IPS-11a (cell line): ENCODE results near the gene KDM1B.
"Not testable (repeated sequence)": the region's sequence is repeated elsewhere in the genome, so short reads cannot be mapped to it uniquely, and the experiment has no call there.

Experiments
- H3K4me3 ChIP-seq: one replicate; pipeline ENCODE4 v1.5.1; 2013; ENCODE audit warnings: low read depth, low read length, control low read depth

Gene KDM1B

DNA sequence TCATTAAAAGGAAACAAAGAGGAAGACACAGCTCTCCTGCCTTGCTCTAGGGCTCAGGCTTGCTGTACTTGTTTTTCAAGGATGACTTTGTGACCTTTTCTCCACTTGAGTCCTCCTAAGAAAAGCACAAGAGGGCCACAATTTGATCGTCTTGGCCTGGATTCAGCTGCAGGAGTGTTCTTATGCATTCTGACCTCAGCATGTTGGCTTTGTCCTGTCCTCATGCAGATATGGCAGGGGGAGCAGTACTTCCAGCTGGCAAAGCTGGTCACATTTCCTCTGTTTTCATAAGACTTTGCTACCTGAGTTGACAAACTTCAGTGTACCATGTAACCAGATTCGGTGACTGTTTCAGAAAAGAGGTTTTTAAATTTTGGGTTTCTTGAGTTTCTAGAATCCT is 30.8 kb downstream of the KDM1B start:
- H3K4me3 ChIP-seq: no peak overlapping the region

DNA sequence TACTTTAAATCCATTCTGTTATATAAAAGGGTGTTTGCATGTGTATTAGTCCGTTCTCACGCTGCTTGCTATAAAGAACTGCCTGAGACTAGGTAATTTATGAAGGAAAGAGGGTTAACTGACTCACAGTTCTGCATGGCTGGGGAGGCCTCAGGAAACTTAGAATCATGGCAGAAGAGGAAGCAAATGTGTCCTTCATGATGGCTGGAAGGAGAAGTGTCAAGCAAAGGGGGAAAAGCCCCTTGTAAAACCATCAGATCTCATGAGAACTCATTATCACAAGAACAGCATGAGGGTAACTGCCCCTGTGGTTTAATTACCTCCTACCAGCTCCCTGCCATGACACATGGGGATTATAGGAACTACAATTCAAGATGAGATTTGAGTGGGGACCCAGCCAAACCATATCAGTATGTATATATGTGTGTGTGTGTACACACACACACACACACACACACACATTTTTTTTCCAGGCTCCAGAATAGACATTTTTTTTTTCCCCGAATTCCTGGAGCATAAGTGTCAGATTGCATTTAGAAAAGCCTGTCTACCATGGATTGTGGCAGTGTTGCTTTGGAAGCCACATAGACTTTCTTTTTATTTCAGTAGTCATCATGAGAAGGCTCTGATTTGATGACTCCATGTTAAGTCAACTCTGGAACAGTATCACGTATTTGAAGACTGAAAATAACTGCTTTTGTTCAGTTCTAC is 31.5 kb downstream of the KDM1B start:
- H3K4me3 ChIP-seq: no peak overlapping the region

DNA sequence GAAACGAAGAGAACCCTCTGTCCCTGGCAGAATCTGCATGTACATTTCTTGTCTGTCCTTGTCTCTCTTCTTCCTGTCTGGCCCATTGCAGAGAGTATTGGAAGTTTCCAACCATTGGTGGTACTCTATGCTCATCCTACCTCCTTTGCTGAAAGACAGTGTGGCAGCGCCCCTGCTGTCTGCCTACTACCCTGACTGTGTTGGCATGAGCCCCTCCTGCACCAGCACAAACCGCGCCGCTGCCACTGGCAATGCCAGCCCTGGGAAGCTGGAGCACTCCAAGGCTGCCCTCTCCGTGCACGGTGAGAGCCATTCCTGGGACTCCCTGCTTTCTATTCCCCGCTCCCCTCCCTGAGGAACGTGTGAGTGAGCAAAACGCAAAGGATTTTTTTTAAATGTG is 32.5 kb downstream of the KDM1B start:
- H3K4me3 ChIP-seq: no peak overlapping the region

DNA sequence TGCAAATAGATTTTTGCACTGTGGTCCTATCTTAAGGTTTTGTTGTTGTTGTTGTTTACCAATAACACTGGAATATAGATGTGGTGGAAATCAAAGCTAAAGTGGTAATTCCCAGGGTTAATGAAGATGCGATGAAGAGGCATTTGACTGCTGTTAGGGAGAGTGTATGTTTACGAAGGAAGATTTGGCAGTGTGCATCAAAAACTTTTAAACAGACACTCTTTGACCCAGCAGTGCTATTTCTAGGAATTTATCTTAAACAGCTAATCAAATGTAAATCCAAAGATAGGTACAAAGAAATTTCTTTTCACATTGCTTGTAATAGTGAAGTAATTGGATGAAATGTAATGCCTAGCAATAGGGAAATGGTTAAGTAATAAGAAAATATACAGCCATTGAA is 34.0 kb downstream of the KDM1B start:
- H3K4me3 ChIP-seq: no peak overlapping the region

DNA sequence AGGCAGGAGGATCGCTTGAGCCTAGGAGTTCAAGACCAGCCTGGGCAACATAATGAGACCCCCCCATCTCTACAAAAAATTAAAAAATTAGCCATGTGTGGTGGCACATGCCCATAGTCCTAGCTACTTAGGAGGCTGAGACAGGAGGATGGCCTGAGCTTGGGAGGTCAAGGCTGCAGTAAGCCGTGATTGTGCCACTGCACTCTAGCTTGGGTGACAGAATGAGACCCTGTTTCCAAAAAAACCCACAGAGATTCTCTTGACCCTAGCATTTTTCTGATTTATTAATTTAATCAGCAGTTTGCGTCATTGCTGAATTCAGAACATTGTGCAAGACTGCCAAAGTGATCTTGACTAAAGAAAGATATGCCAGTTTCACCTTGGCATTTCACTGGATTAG is 36.8 kb downstream of the KDM1B start:
- H3K4me3 ChIP-seq: no peak overlapping the region

DNA sequence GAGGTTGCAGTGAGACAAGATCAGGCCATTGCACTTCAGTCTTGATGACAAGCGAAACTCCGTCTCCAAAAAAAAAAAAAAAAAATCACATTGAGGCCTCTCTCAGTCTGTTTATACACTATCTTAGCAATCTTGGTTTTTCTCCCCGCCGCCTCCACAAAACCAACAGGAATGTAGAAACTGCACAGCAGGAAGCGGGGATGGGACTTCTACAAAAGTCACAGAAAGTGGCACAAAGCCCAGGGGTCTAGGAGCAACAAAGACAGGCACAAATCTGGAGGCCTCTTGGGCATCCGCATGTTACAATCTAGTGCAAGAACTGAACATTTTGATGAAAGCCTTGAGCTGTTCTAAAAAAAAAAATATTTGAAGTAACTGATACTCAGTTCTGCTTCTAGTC is 48.6 kb downstream of the KDM1B start:
- H3K4me3 ChIP-seq: no peak overlapping the region

DNA sequence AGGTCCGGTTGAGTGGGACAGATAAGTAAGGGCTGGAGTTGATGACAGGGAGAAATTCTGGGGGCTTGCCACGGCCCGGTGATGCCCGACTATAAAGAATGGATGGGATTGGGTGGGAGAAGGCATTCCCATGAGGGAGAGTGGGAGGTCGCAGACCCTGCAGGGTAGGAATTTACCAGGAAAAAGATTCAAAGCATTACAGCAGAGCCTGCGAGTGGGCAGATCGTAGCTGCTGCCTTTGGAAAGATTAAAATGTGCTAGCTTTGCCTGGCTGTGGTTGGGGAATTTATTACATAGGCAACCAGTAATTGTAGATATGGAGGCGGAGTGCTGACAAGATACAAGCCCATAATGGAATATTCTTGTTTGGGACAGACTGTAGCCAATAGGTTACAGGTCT is 49.5 kb downstream of the KDM1B start:
- H3K4me3 ChIP-seq: no peak overlapping the region

DNA sequence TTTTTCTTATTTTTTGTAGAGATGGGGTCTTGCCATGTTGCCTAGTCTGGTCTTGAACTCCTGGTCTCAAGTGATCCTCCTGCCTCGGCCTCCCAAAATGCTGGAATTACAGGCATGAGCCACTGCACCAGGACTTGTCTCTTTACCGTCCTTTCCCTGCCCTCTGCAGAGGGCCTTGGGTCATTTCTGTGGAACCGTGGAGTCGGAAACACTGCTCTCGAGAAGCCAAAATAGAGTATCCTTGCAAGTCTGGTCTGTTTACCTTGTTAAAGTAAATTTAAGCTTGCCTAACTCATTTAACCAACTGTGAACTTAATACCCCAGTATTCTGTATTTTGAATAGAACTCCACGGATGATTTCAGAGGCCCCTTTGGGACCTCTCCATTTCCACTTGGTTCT is 51.4 kb downstream of the KDM1B start:
- no peak overlapping the region for H3K4me3 ChIP-seq

DNA sequence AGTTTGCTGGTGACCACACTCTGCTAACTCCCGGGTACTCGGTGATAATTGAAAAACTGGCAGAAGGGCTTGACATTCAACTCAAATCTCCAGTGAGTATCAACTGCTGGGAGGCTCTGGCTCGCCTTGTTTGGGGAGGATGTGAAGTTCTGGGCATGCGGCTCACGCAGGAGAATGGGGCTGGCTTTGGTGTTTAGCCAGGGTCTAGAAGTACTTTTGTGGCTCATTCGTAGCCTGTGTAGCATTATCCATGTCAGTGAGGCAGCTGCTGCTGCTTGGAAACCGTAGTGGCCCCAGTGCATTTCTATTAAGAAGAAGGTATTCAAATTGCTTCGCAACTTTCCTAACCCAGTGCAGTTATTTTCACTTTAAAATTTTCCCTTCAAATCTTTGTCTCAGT is 52.2 kb downstream of the KDM1B start:
- H3K4me3 ChIP-seq: no peak overlapping the region

DNA sequence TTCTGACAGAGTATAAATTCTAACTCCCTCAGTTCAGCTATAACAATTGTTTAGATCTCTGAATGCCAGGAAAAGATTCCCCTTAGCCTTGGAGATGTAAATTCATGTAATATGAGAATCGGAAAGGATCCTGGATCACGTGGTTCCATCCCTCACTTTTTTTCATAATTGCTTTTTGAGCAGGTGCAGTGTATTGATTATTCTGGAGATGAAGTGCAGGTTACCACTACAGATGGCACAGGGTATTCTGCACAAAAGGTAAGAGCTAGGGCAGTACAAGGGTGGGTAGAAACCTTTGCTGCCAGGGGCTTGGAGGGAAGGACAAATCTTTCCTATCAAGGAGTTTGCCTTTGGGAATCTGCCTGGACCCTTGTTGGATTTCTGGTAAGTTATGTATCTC is 52.7 kb downstream of the KDM1B start:
- no peak overlapping the region for H3K4me3 ChIP-seq

DNA sequence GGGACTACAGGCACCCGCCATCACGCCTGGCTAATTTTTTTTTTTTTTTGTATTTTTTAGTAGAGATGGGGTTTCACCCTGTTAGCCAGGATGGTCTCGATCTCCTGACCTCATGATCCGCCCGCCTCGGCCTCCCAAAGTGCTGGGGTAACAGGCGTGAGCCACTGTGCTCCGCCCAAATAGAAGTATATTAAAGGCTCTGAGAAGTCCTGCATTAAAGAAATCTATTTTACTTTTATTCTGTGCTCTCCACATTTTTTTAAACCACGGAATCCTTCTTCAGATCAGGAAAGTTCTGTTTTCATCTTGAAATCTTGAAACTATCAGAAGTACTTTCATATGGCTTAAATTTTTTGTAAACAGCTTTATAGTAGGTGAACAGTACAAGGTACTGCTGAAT is 53.6 kb downstream of the KDM1B start:
- H3K4me3 ChIP-seq: not testable (repeated sequence)

DNA sequence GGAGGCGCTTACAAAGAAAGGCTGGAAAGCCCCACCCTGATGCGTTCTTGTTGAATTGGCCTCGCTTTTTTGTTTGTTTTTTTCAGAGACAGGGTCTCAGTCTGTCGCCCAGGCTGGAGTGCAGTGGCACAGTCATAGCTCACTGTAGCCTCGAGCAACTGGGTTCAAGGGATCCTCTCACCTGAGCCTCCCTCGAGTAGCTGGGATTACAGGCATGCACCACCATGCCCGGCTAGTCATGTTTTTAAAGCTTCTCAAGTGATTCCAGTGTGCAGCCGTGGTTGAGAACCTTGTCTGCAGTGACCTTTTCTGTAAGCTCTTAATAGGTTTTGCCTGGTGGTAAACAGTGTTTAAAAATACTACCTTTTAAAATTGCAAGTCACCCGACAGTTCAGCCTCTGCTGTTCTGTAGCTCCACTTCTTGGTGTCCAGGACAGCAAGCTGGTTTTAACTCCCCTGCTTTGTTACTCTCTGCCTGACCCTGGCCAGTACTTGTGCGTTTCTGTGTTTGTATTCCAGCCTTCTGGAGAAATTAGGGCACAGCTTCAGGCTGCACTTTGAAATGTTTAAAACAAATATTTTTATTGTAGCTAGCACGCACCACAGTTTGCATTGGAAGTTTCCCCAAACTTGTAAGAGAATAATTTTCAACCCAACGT is 54.4 kb downstream of the KDM1B start:
- H3K4me3 ChIP-seq: no peak overlapping the region

DNA sequence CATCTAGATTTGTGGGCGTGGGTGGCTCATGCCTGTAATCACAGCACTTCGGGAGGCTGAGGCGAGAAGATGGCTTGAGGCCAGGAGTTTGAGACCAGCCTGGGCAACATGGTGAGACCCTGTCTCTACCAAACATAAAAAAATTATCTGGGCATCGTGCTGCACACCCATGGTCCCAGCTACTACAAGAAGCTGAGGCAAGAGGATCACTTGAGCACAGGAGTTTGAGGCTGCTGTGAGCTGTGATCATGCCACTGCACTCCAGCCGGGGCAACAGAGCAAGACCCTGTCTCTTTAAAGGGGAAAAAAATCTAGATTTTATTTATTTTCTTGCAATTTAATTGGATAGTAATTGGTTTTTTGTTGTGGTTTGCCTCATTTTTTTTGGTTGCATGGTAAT is 55.5 kb downstream of the KDM1B start:
- no peak overlapping the region for H3K4me3 ChIP-seq

DNA sequence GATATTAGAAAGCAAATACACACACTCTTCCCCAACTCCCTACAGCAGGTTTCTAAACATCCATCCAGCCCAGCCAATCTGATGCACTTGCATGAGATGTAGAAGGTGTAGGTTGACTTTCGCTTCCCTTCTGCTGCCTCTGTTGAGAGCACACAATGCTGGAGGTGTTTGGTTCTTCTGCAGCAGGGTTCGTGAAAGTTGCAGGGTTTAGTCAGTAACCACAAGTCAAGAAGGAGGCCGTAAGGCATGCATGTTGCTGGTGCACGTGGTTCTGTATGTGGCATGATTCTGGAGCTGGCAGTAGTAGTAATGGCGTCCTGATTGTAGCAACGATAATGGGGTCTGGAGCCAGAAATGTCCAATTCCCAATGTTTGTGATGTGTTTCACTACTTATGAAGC is 56.1 kb downstream of the KDM1B start:
- no peak overlapping the region for H3K4me3 ChIP-seq

DNA sequence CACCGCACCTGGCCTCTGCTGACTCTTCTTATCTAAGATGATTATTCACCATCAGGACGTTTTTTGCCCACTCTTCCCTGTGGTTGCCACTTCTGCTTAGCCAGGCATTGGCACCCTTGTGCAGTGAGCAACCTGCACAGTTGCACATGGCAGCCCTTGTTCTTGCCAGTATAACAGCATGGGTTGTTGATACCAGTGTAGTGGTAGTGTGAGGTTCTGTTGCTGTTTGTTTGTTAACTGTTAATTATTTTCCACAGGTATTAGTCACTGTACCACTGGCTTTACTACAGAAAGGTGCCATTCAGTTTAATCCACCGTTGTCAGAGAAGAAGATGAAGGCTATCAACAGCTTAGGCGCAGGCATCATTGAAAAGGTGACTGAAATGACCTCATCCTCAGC is 57.0 kb downstream of the KDM1B start:
- H3K4me3 ChIP-seq: no peak overlapping the region

DNA sequence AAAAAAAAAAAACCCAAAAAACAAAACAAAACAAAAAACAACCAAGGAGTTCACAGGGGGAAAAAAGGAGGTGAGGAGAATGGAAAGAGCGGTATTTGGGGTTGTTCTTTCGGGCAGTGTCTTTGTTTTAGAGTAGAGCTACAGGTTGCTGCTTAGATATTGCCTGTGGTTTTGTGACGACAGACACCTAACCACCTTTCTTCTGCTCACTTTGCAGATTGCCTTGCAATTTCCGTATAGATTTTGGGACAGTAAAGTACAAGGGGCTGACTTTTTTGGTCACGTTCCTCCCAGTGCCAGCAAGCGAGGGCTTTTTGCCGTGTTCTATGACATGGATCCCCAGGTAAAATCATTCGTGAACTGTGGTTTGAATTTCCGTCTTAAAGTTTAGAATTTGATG is 58.2 kb downstream of the KDM1B start:
- no peak overlapping the region for H3K4me3 ChIP-seq

DNA sequence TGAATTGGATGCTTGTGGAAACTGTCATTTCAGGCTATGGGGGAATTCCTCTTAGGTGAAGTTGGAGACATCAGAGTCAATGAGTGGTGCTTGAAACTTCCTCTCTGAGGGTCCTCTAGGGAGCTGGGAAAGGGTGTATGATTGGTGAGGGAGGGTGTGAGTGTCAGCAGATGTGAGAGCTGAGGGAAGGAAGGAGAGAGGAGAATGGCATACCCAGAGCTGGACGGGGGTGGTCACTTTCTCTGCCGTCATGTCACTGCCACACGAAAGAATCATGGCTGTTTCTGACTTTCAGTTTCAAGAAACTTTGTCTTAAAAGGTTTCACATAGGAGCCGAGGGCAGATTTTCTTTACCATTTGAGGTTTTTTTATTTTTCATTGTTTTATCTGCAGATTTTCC is 58.8 kb downstream of the KDM1B start:
- H3K4me3 ChIP-seq: no peak overlapping the region

DNA sequence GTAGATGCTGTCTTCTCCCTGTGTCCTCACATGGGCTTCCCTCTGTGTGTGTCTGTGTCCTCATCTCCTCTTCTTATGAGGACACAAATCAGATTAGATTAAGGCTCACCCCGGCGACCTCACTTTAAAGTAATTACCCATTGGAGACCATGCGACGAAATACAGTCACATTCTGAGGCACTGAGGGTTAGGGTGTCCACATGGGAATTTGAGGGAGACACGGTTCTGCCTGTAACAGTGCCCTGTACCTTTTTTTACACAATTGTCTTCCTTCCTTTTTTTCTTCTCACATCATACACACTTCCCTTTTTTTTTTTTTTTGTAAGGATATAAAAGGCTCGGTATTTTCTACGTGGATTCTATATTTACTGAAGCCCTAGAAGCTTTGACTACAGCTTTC is 60.2 kb downstream of the KDM1B start:
- H3K4me3 ChIP-seq: no peak overlapping the region

DNA sequence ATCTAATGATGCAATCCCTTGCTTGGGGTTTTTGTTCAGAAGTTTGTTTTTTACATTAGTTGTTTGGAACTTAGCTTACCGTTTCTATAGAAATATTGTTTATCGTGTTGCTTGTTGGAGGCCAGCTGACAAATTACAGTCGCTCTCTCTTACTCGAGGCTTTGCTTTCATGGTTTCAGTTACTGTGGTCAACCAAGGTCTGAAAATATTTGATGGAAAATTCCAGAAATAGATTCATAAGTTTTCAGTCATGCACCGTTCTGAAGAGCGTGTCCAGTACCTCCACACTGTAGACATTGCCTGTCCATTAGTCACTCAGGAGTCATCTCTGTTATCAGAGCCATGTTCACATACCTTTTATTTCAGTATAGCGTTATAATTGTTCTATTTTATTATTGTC is 61.2 kb downstream of the KDM1B start:
- H3K4me3 ChIP-seq: no peak overlapping the region

DNA sequence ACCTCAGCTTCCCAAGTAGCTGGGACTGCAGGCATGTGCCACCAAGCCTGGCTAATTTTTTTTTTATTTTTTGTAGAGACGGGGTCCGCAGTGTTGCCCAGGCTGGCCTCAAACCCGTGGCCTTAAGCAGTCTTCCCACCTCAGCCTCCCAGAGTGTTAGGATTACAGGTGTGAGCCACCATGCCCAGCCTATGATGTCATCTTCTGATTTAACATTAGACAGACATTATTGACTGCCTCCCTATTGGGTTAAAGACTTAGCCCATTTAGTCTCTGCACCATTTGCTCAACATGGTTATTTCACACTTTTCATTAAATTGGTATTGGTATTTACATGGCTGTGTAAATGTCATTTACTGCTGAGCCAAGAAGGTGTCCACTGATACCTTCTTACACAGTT is 63.0 kb downstream of the KDM1B start:
- no peak overlapping the region for H3K4me3 ChIP-seq

DNA sequence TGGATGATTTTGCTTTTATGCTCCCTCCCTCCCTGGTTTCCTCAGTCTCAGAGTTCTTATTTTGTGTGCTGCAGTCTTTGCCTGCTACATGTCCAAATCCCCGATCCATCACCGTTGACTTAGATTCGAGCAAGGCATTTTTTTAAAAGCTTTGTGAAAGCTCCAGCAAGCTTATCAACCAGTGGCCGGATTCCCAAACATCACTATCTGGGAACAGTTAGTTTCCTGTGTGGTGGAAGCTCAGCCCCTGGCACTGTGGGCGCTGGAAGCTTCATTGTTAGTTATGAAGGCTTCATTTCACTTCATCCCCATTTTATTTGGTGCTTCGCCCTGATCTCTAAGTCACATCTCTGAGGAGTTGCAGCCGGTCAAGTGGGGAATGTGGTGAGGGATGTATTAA is 64.4 kb downstream of the KDM1B start:
- no peak overlapping the region for H3K4me3 ChIP-seq

DNA sequence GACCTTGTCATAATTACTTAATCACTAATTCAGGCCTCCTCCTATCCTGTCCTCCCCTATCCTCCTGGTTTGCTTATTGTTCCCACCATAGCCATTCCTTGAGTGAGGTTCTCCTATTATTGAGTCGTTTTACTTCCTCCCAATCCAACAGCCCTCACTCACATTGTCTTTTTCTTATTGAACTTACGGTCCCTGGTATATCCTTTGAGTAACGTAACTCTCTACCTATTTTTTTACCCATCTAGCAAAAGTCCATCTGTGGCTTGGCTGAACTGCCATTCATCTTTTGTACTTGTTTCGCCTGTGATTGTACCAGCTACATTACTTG is 66.0 kb downstream of the KDM1B start:
- no peak overlapping the region for H3K4me3 ChIP-seq

DNA sequence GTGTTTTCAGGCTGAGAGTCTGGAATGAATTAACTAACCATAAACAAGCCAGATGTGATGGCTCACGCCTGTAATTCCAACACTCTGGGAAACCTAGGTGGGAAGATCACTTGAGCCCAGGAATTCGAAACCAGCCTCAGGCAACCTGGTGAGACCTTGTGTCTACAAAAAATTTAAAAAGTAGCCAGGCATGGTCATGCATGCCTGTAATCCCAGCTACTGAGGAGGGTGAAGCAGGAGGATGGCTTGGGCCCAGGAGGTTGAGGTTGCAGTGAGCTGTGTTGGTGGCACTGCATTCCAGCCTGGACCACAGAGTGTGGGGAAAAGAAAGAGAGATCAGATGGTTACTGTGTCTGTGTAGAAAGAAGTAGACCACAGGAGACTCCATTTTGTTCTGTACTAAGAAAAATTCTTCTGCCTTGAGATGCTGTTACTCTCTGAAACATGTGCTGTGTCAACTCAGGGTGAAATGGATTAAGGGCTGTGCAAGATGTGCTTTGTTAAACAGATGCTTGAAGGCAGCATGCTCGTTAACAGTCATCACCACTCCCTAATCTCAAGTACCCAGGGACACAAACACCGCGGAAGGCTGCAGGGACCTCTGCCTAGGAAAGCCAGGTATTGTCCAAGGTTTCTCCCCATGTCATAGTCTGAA is 71.4 kb downstream of the KDM1B start:
- not testable (repeated sequence) for H3K4me3 ChIP-seq
